HG03108 (cell line): ENCODE data around the gene TBX1.

Source experiments
- ATAC-seq: cut with Tn5 transposase; IDR thresholded peaks from one replicate; pipeline ENCODE4 v1.9.1; 2021; ENCODE audit warnings: moderate library complexity; ENCODE audit not compliant: unreplicated experiment

Gene TBX1

GRCh38 chr22:19809741-19810140 is 49.2 kb downstream of the TBX1 start:
- ATAC-seq: no peak

GRCh38 chr22:19810381-19811201 is 50.0 kb downstream of the TBX1 start:
- ATAC-seq: no peak

- no peak for ATAC-seq
Measured at GRCh38 chr22:19811211-19811621, 50.6 kb downstream of the TBX1 start.

GRCh38 chr22:19811811-19812771 is 51.5 kb downstream of the TBX1 start:
- no peak for ATAC-seq

- no peak for ATAC-seq
Measured at GRCh38 chr22:19812910-19813309, 52.3 kb downstream of the TBX1 start.

GRCh38 chr22:19814428-19814827 is 53.9 kb downstream of the TBX1 start:
- ATAC-seq: no peak

GRCh38 chr22:19815093-19815822 is 54.7 kb downstream of the TBX1 start:
- no peak for ATAC-seq

GRCh38 chr22:19815823-19816290 is 55.3 kb downstream of the TBX1 start:
- ATAC-seq: no peak

- no peak for ATAC-seq
Measured at GRCh38 chr22:19816372-19817119, 56.0 kb downstream of the TBX1 start.
